Peyer's patch (tissue), 4 donors: ENCODE data around the gene HDAC4.

Experiments
- POLR2A ChIP-seq, 2 donors: fragments of 450-650 bp; IDR thresholded peaks; one replicate each; pipeline ENCODE4 v1.5.1; 2017; ENCODE audit warnings: antibody characterized with exemption in 2 of 2, mild to moderate bottlenecking in 2 of 2, moderate library complexity in 2 of 2
- TF ChIP-seq, protein P1 (sequence below), 6 experiments: fragments of 450-650 bp in 4 of 6; fragments of 200-600 bp in 2 of 6; sonication (generic) in 1 of 6; IDR thresholded peaks; one replicate each; pipeline ENCODE4 v1.5.1; 2017 to 2019; ENCODE audit warnings: antibody characterized with exemption in 6 of 6, mild to moderate bottlenecking in 3 of 6, moderate library complexity in 1 of 6

- TF ChIP-seq, protein P1, sequence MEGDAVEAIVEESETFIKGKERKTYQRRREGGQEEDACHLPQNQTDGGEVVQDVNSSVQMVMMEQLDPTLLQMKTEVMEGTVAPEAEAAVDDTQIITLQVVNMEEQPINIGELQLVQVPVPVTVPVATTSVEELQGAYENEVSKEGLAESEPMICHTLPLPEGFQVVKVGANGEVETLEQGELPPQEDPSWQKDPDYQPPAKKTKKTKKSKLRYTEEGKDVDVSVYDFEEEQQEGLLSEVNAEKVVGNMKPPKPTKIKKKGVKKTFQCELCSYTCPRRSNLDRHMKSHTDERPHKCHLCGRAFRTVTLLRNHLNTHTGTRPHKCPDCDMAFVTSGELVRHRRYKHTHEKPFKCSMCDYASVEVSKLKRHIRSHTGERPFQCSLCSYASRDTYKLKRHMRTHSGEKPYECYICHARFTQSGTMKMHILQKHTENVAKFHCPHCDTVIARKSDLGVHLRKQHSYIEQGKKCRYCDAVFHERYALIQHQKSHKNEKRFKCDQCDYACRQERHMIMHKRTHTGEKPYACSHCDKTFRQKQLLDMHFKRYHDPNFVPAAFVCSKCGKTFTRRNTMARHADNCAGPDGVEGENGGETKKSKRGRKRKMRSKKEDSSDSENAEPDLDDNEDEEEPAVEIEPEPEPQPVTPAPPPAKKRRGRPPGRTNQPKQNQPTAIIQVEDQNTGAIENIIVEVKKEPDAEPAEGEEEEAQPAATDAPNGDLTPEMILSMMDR (IDR thresholded peaks at IDR 0.05), result no peak
- TF ChIP-seq POLR2A (IDR thresholded peaks at IDR 0.05), result no peak
Observed at GRCh38 chr2:239370876-239371725, 29.7 kb downstream of the HDAC4 start.
